BJ (cell line): ENCODE measurements around the gene CEP131. TPM values are rescaled to one million over a fixed set of nuclear protein-coding genes. Genes with fewer than 3 reads are reported as not detected.

Experiments used
- CTCF ChIA-PET: fragments of 350-600 bp; formaldehyde crosslinking; extraction: SDS; loops from one replicate; lab custom pipeline; 2021; ENCODE audit warnings: antibody characterized with exemption, inconsistent platforms; lab: Yijun Ruan, JAX
- POLR2A ChIA-PET: fragments of 300-600 bp; sonication (Branson Sonifier 250); formaldehyde crosslinking; extraction: SDS; loops from one replicate; lab custom pipeline; 2021; ENCODE audit warnings: antibody characterized with exemption; lab: Charles Lee
- DNase-seq: peaks from one replicate; pipeline ENCODE4 v3.0.0-alpha.2; 2011; ENCODE audit warnings: low read depth
- H3K27me3 ChIP-seq: 2 replicates; pipeline ENCODE4 v1.6.0; 2011; ENCODE audit warnings: low read length; ENCODE audit not compliant: control insufficient read depth, insufficient read depth
- H3K36me3 ChIP-seq: 2 replicates; pipeline ENCODE4 v1.5.1; 2011; ENCODE audit warnings: low read length; ENCODE audit not compliant: control insufficient read depth, insufficient read depth
- H3K4me3 ChIP-seq: 2 replicates; pipeline ENCODE4 v1.5.1; 2011; ENCODE audit warnings: low read depth, mild to moderate bottlenecking, control low read depth, low read length
- CTCF ChIP-seq: IDR thresholded peaks from 2 replicates; pipeline ENCODE4 v1.5.1; 2011; ENCODE audit warnings: low read depth, mild to moderate bottlenecking, control low read depth, inconsistent platforms, low read length, moderate library complexity; ENCODE audit not compliant: insufficient read depth
- polyA plus RNA-seq: library from polyadenylated mRNA; depleted of rRNA; stranded (reverse); fragments of >200 nt; gene quantifications from 2 replicates; pipeline ENCODE4 v1.2.3, GENCODE V29; 2011; rRNA removed

Gene CEP131
- polyA plus RNA-seq, 1 experiment, result 4.9 TPM

GRCh38 chr17:81143200-81143527 is 79.6 kb downstream of the CEP131 start:
- POLR2A ChIA-PET, result no interaction called here

GRCh38 chr17:81142301-81143199 is 80.2 kb downstream of the CEP131 start:
- H3K36me3 ChIP-seq, result no peaks in the 10 kb centered on the region
- DNase-seq, result peak; percentile 9
- no peaks in the 10 kb centered on the region for H3K27me3 ChIP-seq
- ChIA-PET CTCF (interaction anchor here (0.6 to 5.9 kb wide), 33 partner anchors 9 to 458 kb away, joined by 3 to 30 read pairs (median 4); partner anchors contain the start of genes CEP131, NDUFAF8, PVALEF and TEPSIN), POLR2A (no interaction called here)
- H3K4me3 ChIP-seq, result no peak overlapping the region
- TF ChIP-seq CTCF, result peak; percentile 80

More at GRCh38 chr17:81143200-81143527, 79.6 kb downstream of the CEP131 start:
- no peak for DNase-seq
- no peaks in the 10 kb centered on the region; the same call in 1 of the 2 replicates for H3K27me3 ChIP-seq
- no peak overlapping the region for H3K4me3 ChIP-seq
- CTCF ChIA-PET, result interaction anchor here (0.6 to 5.9 kb wide), 31 partner anchors 9 to 458 kb away, joined by 3 to 30 read pairs (median 4); partner anchors contain the start of genes CEP131, NDUFAF8, PVALEF and TEPSIN
- TF ChIP-seq CTCF, result no peak
- H3K36me3 ChIP-seq, result no peaks in the 10 kb centered on the region

GRCh38 chr17:81140695-81141094 is 82.1 kb downstream of the CEP131 start:
- ChIA-PET CTCF (interaction anchor here (0.6 to 5.9 kb wide), 3 partner anchors 60 to 1370 kb away, joined by 4 to 26 read pairs (median 4); partner anchors contain the start of genes NDUFAF8 and TEPSIN), POLR2A (no interaction called here)
- TF ChIP-seq CTCF, result no peak
- no peak for DNase-seq
- no peaks in the 10 kb centered on the region for H3K36me3 ChIP-seq
- no peaks in the 10 kb centered on the region for H3K27me3 ChIP-seq
- H3K4me3 ChIP-seq, result no peak overlapping the region

- CTCF ChIA-PET, result interaction anchor here (0.7 to 5.9 kb wide), 3 partner anchors 61 to 345 kb away, joined by 3 to 26 read pairs (median 4); partner anchors contain the start of genes NDUFAF8 and TEPSIN
- no peak overlapping the region for H3K4me3 ChIP-seq
- POLR2A ChIA-PET, result no interaction called here
- H3K27me3 ChIP-seq, result no peaks in the 10 kb centered on the region
- H3K36me3 ChIP-seq, result no peaks in the 10 kb centered on the region
- DNase-seq, result no peak
- TF ChIP-seq CTCF, result no peak
These were observed 82.7 kb downstream of the CEP131 start for GRCh38 chr17:81140018-81140417.

Other genes starting within 250 kb of the CEP131 start
- 27.3 and 30.7 TPM in 2 replicates for gene CHMP6, start 231.1 kb downstream of the CEP131 start, polyA plus RNA-seq
- 7.8 and 12.1 TPM in 2 replicates for gene BAIAP2, start 187.8 kb downstream of the CEP131 start, polyA plus RNA-seq
- not detected in 2 replicates for gene PVALEF, start 57.5 kb downstream of the CEP131 start, polyA plus RNA-seq
- 0.13 and 0.29 TPM in 2 replicates for gene AATK, start 56.7 kb downstream of the CEP131 start, polyA plus RNA-seq
- 7.5 and 19.4 TPM in 2 replicates for gene TEPSIN, start 16.1 kb upstream of the CEP131 start, polyA plus RNA-seq
- gene NDUFAF8, start 16.4 kb upstream of the CEP131 start, polyA plus RNA-seq, result 70.8 and 130 TPM in 2 replicates
- 34.6 and 55.4 TPM in 2 replicates for gene SLC38A10, start 72.3 kb upstream of the CEP131 start, polyA plus RNA-seq
- gene BAHCC1, start 172.5 kb upstream of the CEP131 start, polyA plus RNA-seq, result 2.3 and 3.1 TPM in 2 replicates